Activated T-cell treated with anti-CD3 and anti-CD28 coated beads, Interleukin-2, amount 50 U/mL, for 72 hours (primary cell): Measurements from ENCODE around the gene HSP90AB1. TPM values are rescaled to one million over a fixed set of nuclear protein-coding genes. Genes with fewer than 3 reads are reported as not detected.

Experiments used
- ATAC-seq, 2 donors: fragments of 150-1000 bp; cut with Tn5 transposase; replicated peaks in 1 of 2; 2 replicates each; pipeline ENCODE4 v1.10.0; 2021; ENCODE audit warnings: moderate library complexity in 2 of 2, mild to moderate bottlenecking in 1 of 2
- DNase-seq, 2 donors: peaks; one replicate each; pipeline ENCODE4 v3.0.0; 2021 to 2022; ENCODE audit warnings: mixed read lengths in 1 of 2
- H3K27ac Mint-ChIP-seq: one replicate; pipeline ENCODE4 v1.8.0; 2022; ENCODE audit warnings: mild to moderate bottlenecking, moderate library complexity, mixed read lengths
- H3K27me3 Mint-ChIP-seq: one replicate; pipeline ENCODE4 v1.8.0; 2022; ENCODE audit warnings: low read depth, mixed read lengths
- H3K36me3 Mint-ChIP-seq, 2 donors: one replicate each; pipeline ENCODE4 v1.8.0; 2022; ENCODE audit warnings: mixed read lengths in 2 of 2, mild to moderate bottlenecking in 1 of 2; ENCODE audit not compliant: insufficient read depth in 2 of 2
- H3K4me1 Mint-ChIP-seq: one replicate; pipeline ENCODE4 v1.8.0; 2022; ENCODE audit warnings: low read depth, mixed read lengths
- H3K4me3 Mint-ChIP-seq, 2 donors: one replicate each; pipeline ENCODE4 v1.8.0; 2022; ENCODE audit warnings: mild to moderate bottlenecking in 2 of 2, mixed read lengths in 2 of 2, moderate library complexity in 2 of 2
- H3K9me3 Mint-ChIP-seq, 2 donors: one replicate each; pipeline ENCODE4 v1.8.0; 2022; ENCODE audit warnings: mixed read lengths in 2 of 2
- total RNA-seq, 2 donors: library from RNA; stranded (reverse); gene quantifications; one replicate each; pipeline ENCODE4 v1.2.3, GENCODE V29; 2022

Gene HSP90AB1
- total RNA-seq, 2 donors from 2014 or later: 915 to 1,109 TPM

- Mint-ChIP-seq H3K27ac (no peak overlapping the region), H3K36me3 (no peaks in the 10 kb centered on the region), H3K9me3 (no peaks in the 10 kb centered on the region), H3K4me3 (no peak overlapping the region), H3K4me1 (peaks cover 21% of the 10 kb centered on the region), H3K27me3 (peaks cover 7% of the 10 kb centered on the region)
- DNase-seq: no peak
- no peak for ATAC-seq
Observed at GRCh38 chr6:44217332-44218143, 29.4 kb upstream of the HSP90AB1 start.

GRCh38 chr6:44219053-44219814, 27.7 kb upstream of the HSP90AB1 start:
- Mint-ChIP-seq H3K27me3 (peaks cover 3% of the 10 kb centered on the region), H3K9me3 (no peaks in the 10 kb centered on the region), H3K27ac (no peak overlapping the region), H3K36me3 (no peaks in the 10 kb centered on the region), H3K4me1 (peaks cover 31% of the 10 kb centered on the region), H3K4me3 (peak overlapping the region; percentile 68 to 77)
- DNase-seq (peak; percentile 51 to 63), ATAC-seq (peak; percentile 27 to 39)

- no peak for DNase-seq
- peak in 1 of 2 donors; percentile 4 for ATAC-seq
- H3K9me3 Mint-ChIP-seq: no peaks in the 10 kb centered on the region
- H3K4me3 Mint-ChIP-seq: peak overlapping the region; percentile 10 to 77
- H3K27ac Mint-ChIP-seq: no peak overlapping the region
- H3K36me3 Mint-ChIP-seq: no peaks in the 10 kb centered on the region
- peaks cover 40% of the 10 kb centered on the region for H3K4me1 Mint-ChIP-seq
- H3K27me3 Mint-ChIP-seq: no peaks in the 10 kb centered on the region
Observed at GRCh38 chr6:44219815-44220784, 26.8 kb upstream of the HSP90AB1 start.

DNA sequence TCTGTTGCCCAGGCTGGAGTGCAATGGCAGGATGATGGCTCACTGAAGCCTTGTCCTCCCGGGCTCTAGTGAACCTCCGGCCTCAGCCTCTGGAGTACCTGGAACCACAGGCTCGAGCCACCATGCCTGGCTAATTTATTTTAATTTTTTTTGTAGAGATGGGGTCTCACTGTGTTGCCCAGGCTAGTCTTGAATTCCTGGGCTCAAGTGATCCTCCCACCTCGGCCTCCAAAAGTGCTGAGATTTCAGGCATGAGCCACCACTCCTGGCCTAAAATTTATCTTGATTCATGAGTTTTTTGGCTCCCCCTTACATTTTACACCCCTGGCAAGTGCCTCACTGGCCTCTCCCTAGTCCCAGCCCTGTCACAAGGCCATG, 26.0 kb upstream of the HSP90AB1 start:
- no peak for DNase-seq
- Mint-ChIP-seq H3K4me1 (peaks cover 46% of the 10 kb centered on the region), H3K27ac (no peak overlapping the region), H3K9me3 (no peaks in the 10 kb centered on the region), H3K4me3 (peak overlapping the region in 1 of 2 donors; percentile 39), H3K36me3 (peaks cover 0 to 1% of the 10 kb centered on the region in 2 donors), H3K27me3 (no peaks in the 10 kb centered on the region)
- ATAC-seq: no peak

DNA sequence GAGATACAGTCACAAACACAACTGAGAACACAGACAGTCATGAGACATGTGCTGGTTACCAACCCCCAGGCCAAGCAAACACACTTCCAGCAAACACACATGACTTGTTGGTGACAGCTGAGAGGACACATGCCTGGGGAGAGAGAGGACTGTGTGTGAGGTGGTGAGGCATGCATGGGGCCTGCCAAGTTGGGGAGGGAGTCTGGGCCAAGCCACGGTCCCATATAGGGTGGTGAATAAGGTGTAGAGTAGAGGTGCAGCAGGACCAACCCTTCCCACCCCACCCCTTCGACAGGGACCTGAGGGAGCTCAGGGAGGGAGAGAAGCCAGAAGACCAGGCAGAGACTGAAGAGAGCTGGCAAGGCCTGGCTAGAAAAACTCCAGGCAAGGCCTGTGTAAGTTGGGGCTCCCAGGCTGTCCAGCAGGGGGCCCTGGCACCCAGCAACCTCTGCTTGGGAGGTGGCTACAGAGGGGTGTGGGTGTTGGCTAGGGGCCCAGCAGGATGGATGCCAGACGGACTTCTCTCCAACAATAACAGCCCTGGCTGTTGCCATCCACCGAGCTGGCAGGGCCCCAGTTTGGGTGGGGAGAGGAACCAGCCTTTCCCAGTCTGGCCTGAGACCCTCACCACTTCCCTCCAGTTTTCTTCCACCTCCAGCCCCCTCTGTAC, 25.5 kb upstream of the HSP90AB1 start:
- Mint-ChIP-seq H3K4me1 (peaks cover 52% of the 10 kb centered on the region), H3K4me3 (peak overlapping the region; percentile 35 to 39), H3K27ac (no peak overlapping the region), H3K36me3 (peaks cover 0 to 1% of the 10 kb centered on the region in 2 donors), H3K9me3 (no peaks in the 10 kb centered on the region), H3K27me3 (no peaks in the 10 kb centered on the region)
- ATAC-seq (peak; percentile 70), DNase-seq (peak; percentile 85 to 86)

- peaks cover 53% of the 10 kb centered on the region for H3K4me1 Mint-ChIP-seq
- H3K27ac Mint-ChIP-seq: no peak overlapping the region
- H3K36me3 Mint-ChIP-seq: peaks cover 0 to 1% of the 10 kb centered on the region in 2 donors
- H3K9me3 Mint-ChIP-seq: no peaks in the 10 kb centered on the region
- no peaks in the 10 kb centered on the region for H3K27me3 Mint-ChIP-seq
- DNase-seq: no peak
- no peak for ATAC-seq
- H3K4me3 Mint-ChIP-seq: peak overlapping the region in 1 of 2 donors; percentile 35
Observed at GRCh38 chr6:44221961-44222335, 25.0 kb upstream of the HSP90AB1 start.

- Mint-ChIP-seq H3K27ac (no peak overlapping the region), H3K36me3 (peaks cover 0 to 1% of the 10 kb centered on the region in 2 donors), H3K4me1 (peaks cover 53% of the 10 kb centered on the region), H3K27me3 (no peaks in the 10 kb centered on the region), H3K9me3 (no peaks in the 10 kb centered on the region), H3K4me3 (peak overlapping the region; percentile 89 to 95)
- ATAC-seq (no peak), DNase-seq (peak in 1 of 2 donors; percentile 18)
Observed at GRCh38 chr6:44222486-44223318, 24.2 kb upstream of the HSP90AB1 start.

GRCh38 chr6:44223319-44224028, 23.4 kb upstream of the HSP90AB1 start, which contains the start of gene SLC29A1:
Gene SLC29A1, plus strand, starts transcription at chr6:44223595. Its CDS starts 3,719 bp downstream, at chr6:44227314.
- Mint-ChIP-seq H3K4me3 (peak within 1 kb of the TSS; percentile 89 to 95), H3K4me1 (peaks cover 50% of the 10 kb centered on the region), H3K9me3 (no peaks in the 10 kb centered on the region), H3K27me3 (no peaks in the 10 kb centered on the region), H3K36me3 (peaks cover 0 to 1% of the 10 kb centered on the region in 2 donors), H3K27ac (no peak within 1 kb of the TSS)
- DNase-seq (peak; percentile 84 to 86), ATAC-seq (peak; percentile 70 to 75)

GRCh38 chr6:44224029-44224964, 22.6 kb upstream of the HSP90AB1 start:
- DNase-seq (peak in 1 of 2 donors; percentile 36), ATAC-seq (peak; percentile 9 to 14)
- Mint-ChIP-seq H3K27ac (no peak overlapping the region), H3K36me3 (peaks cover 0 to 1% of the 10 kb centered on the region in 2 donors), H3K27me3 (no peaks in the 10 kb centered on the region), H3K4me1 (peaks cover 49% of the 10 kb centered on the region), H3K9me3 (no peaks in the 10 kb centered on the region), H3K4me3 (peak overlapping the region; percentile 89 to 95)

- ATAC-seq (no peak), DNase-seq (no peak)
- H3K9me3 Mint-ChIP-seq: no peaks in the 10 kb centered on the region
- no peak overlapping the region for H3K27ac Mint-ChIP-seq
- peak overlapping the region; percentile 89 to 95 for H3K4me3 Mint-ChIP-seq
- H3K27me3 Mint-ChIP-seq: no peaks in the 10 kb centered on the region
- H3K4me1 Mint-ChIP-seq: peaks cover 49% of the 10 kb centered on the region
- peaks cover 0 to 1% of the 10 kb centered on the region in 2 donors for H3K36me3 Mint-ChIP-seq
Observed at GRCh38 chr6:44224965-44225305, 22.0 kb upstream of the HSP90AB1 start.
